GM12878 (cell line): ENCODE results near the gene EFCAB8. TPM values are rescaled to one million over a fixed set of nuclear protein-coding genes. Genes with fewer than 3 reads are reported as not detected.

Source experiments
- ATAC-seq: fragments of 200-7000 bp; cut with Tn5 transposase; 3 replicates; pipeline ENCODE4 v1.9.1; 2020; ENCODE audit warnings: mild to moderate bottlenecking, moderate library complexity
- BruUV-seq: library from RNA; stranded (reverse); fragments of 400-500 nt; replicated peaks from 2 replicates; lab custom pipeline; 2021; lab: Mats Ljungman, UMichigan
- CTCF ChIA-PET: fragments of 300-600 bp; sonication (Branson Sonifier 250); formaldehyde crosslinking; extraction: SDS; loops from one replicate; lab custom pipeline; 2021; ENCODE audit warnings: inconsistent platforms; lab: Yijun Ruan, JAX
- POLR2A ChIA-PET: fragments of 350-600 bp; formaldehyde crosslinking; extraction: SDS; loops from one replicate; lab custom pipeline; 2021; ENCODE audit warnings: inconsistent platforms; lab: Charles Lee
- RAD21 ChIA-PET: fragments of 300-600 bp; sonication (Branson Sonifier 250); formaldehyde crosslinking; loops from one replicate; lab custom pipeline; 2023; ENCODE audit warnings: antibody characterized with exemption; ENCODE audit not compliant: unreplicated experiment; lab: Charles Lee
- SMC1A ChIA-PET: fragments of 300-600 bp; sonication (Branson Sonifier 250); formaldehyde crosslinking; loops from one replicate; lab custom pipeline; 2023; ENCODE audit not compliant: unreplicated experiment, uncharacterized antibody; lab: Charles Lee
- DNase-seq: peaks from one replicate; pipeline ENCODE4 v3.0.0-alpha.2; 2011; ENCODE audit warnings: low read depth, low spot score
- FAIRE-seq: peaks from 3 replicates; lab custom pipeline; 2011; peaks lifted over from hg19 to GRCh38; lab: Jason Lieb, UNC
- H2AFZ ChIP-seq: 2 replicates; pipeline ENCODE4 v1.6.0; 2011; ENCODE audit warnings: low read depth, low read length, control low read depth; ENCODE audit not compliant: control insufficient read depth
- H3K27ac ChIP-seq: 2 replicates; pipeline ENCODE4 v1.5.1; 2011; ENCODE audit warnings: control low read depth; ENCODE audit not compliant: control insufficient read depth, insufficient read depth
- H3K27me3 ChIP-seq, 2 experiments: replicated peaks in 1 of 2; 2 replicates each; pipeline versions ENCODE4 v1.6.0 to v1.6.1; 2011; ENCODE audit warnings: low read length in 1 of 2; ENCODE audit not compliant: control insufficient read depth in 2 of 2, insufficient read depth in 2 of 2
- H3K36me3 ChIP-seq, 2 experiments: 2 replicates each; pipeline ENCODE4 v1.5.1; 2011; ENCODE audit warnings: low read length in 1 of 2; ENCODE audit not compliant: control insufficient read depth in 2 of 2, insufficient read depth in 2 of 2
- H3K4me1 ChIP-seq: 2 replicates; pipeline ENCODE4 v1.6.1; 2011; ENCODE audit warnings: mild to moderate bottlenecking, low read length, moderate library complexity, mixed read lengths; ENCODE audit not compliant: control insufficient read depth, insufficient read depth
- H3K4me2 ChIP-seq: 2 replicates; pipeline ENCODE4 v1.6.0; 2011; ENCODE audit warnings: control low read depth; ENCODE audit not compliant: control insufficient read depth, insufficient read depth
- H3K4me3 ChIP-seq: fragments of 200-600 bp; sonication (generic); 2 replicates; pipeline ENCODE4 v1.5.1; 2016
- H3K79me2 ChIP-seq: 2 replicates; pipeline ENCODE4 v1.6.0; 2011; ENCODE audit warnings: low read length; ENCODE audit not compliant: control insufficient read depth, insufficient read depth
- H3K9ac ChIP-seq: 2 replicates; pipeline ENCODE4 v1.8.0; 2011; ENCODE audit warnings: low read length, control low read depth, mixed read lengths; ENCODE audit not compliant: control insufficient read depth, insufficient read depth
- H3K9me3 ChIP-seq: replicated peaks from 3 replicates; pipeline ENCODE4 v1.5.1; 2011; ENCODE audit warnings: mild to moderate bottlenecking, low read length; ENCODE audit not compliant: control insufficient read depth, insufficient read depth
- H4K20me1 ChIP-seq: 2 replicates; pipeline ENCODE4 v1.6.0; 2011; ENCODE audit not compliant: control insufficient read depth, insufficient read depth
- BACH1 ChIP-seq: fragments of 450-650 bp; IDR thresholded peaks from 2 replicates; pipeline ENCODE4 v1.6.1; 2017; ENCODE audit warnings: mild to moderate bottlenecking, borderline replicate concordance
- BCL11A ChIP-seq: IDR thresholded peaks from 2 replicates; pipeline ENCODE4 v1.6.1; 2011; ENCODE audit warnings: low read depth, low read length
- CBX3 ChIP-seq: fragments of 200-600 bp; sonication (generic); IDR thresholded peaks from 2 replicates; pipeline ENCODE4 v1.6.1; 2016; ENCODE audit warnings: low read depth, borderline replicate concordance
- CHD4 ChIP-seq: fragments of 200-600 bp; sonication (generic); IDR thresholded peaks from 2 replicates; pipeline ENCODE4 v1.6.1; 2016; ENCODE audit warnings: mild to moderate bottlenecking
- EED ChIP-seq: sonication (generic); IDR thresholded peaks from 2 replicates; pipeline ENCODE4 v1.6.1; 2016; ENCODE audit warnings: antibody characterized with exemption, low read depth
- EP300 ChIP-seq, 2 experiments: fragments of 150-350 bp in 1 of 2; IDR thresholded peaks; 2 replicates each; pipeline ENCODE4 v1.6.1; 2011 to 2012; ENCODE audit warnings: low read depth in 2 of 2, low read length in 2 of 2, borderline replicate concordance in 1 of 2, improper control_type of control experiment in 1 of 2, inconsistent platforms in 1 of 2; ENCODE audit not compliant: control insufficient read depth in 1 of 2
- HDAC6 ChIP-seq: fragments of 200-600 bp; sonication (generic); IDR thresholded peaks from one replicate; pipeline ENCODE4 v1.8.0; 2017; ENCODE audit warnings: antibody characterized with exemption; ENCODE audit not compliant: unreplicated experiment
- MYB ChIP-seq: fragments of 150-350 bp; IDR thresholded peaks from 2 replicates; pipeline ENCODE4 v1.6.1; 2014; ENCODE audit warnings: mild to moderate bottlenecking, low read depth, low read length, borderline replicate concordance
- NR2C2 ChIP-seq: IDR thresholded peaks from 2 replicates; pipeline ENCODE4 v1.6.1; 2011; ENCODE audit warnings: borderline replicate concordance, low read depth; ENCODE audit not compliant: control insufficient read depth, insufficient read length
- POLR2AphosphoS5 ChIP-seq: IDR thresholded peaks from 2 replicates; pipeline ENCODE4 v1.6.1; 2011; ENCODE audit warnings: mild to moderate bottlenecking, low read length, inconsistent platforms
- RBBP5 ChIP-seq: fragments of 200-600 bp; sonication (generic); conservative IDR thresholded peaks from 2 replicates; pipeline ENCODE4 v1.6.1; 2016
- RUNX3 ChIP-seq: IDR thresholded peaks from 2 replicates; pipeline ENCODE4 v1.6.1; 2012; ENCODE audit warnings: low read length, inconsistent platforms
- SREBF1 ChIP-seq: IDR thresholded peaks from 2 replicates; pipeline ENCODE4 v1.6.1; 2012; ENCODE audit warnings: mild to moderate bottlenecking, low read length
- in situ Hi-C: fragments of 300-500 bp; cut with MboI; formaldehyde crosslinking; loops from 9 replicates; pipeline ENCODE4 v1.14.3; 2018; ENCODE audit warnings: mixed read lengths
- intact Hi-C: fragments of 100-400 bp; cut with micrococcal nuclease; formaldehyde crosslinking; loops from one replicate; pipeline ENCODE4 v1.14.2; 2022; ENCODE audit not compliant: unreplicated experiment
- polyA plus RNA-seq, 11 experiments: library from polyadenylated mRNA; depleted of rRNA in 4 of 11; unstranded in 6 of 11; stranded (reverse) in 5 of 11; fragments of >200 nt; fragmentation: Nextera tagmentation in 4 of 11; fragmentation: Illumina TruSeq in 1 of 11; extraction: Ambion mirVana in 4 of 11; extraction: Trizol in 1 of 11; gene quantifications; 1 replicate in 1 of 11; 2 replicates in 10 of 11; pipeline versions ENCODE4 v1.2.1 to v1.2.3, GENCODE V29; 2011 to 2016; ENCODE audit warnings: inconsistent platforms in 2 of 11, missing spikeins in 2 of 11, low read depth in 1 of 11
- total RNA-seq, 4 experiments: library from RNA; depleted of rRNA in 3 of 4; stranded (reverse); fragments of >200 nt in 3 of 4; fragmentation: Illumina TruSeq in 1 of 4; extraction: Trizol in 1 of 4; gene quantifications; 2 replicates each; pipeline versions ENCODE4 v1.2.1 to v1.2.3, GENCODE V29; 2013 to 2021
- TF ChIP-seq, protein P1 (sequence below): fragments of 450-650 bp; IDR thresholded peaks from 2 replicates; pipeline ENCODE4 v1.6.1; 2014; ENCODE audit warnings: mild to moderate bottlenecking
- TF ChIP-seq, protein P2 (sequence below): fragments of 450-650 bp; IDR thresholded peaks from 2 replicates; pipeline ENCODE4 v1.6.1; 2018; ENCODE audit warnings: borderline replicate concordance, mild to moderate bottlenecking; ENCODE audit not compliant: partially characterized antibody
- TF ChIP-seq, protein P3 (sequence below), 3 experiments: IDR thresholded peaks in 2 of 3; conservative IDR thresholded peaks in 1 of 3; 2 replicates each; pipeline ENCODE4 v1.5.1; 2011; ENCODE audit warnings: low read depth in 3 of 3, low read length in 3 of 3, mild to moderate bottlenecking in 3 of 3, control low read depth in 2 of 3, moderate library complexity in 2 of 3, inconsistent platforms in 1 of 3, mixed read lengths in 1 of 3; ENCODE audit not compliant: control insufficient read depth in 2 of 3, insufficient read depth in 1 of 3; ENCODE audit errors: extremely low read depth in 1 of 3

Gene EFCAB8
- total and polyA plus RNA-seq, 10 of the 15 experiments (the other 5 are each of a cell fraction or from before 2014, with no cell fraction given), result 0.04 to 0.18 (median 0.06) TPM; not detected in 4

DNA sequence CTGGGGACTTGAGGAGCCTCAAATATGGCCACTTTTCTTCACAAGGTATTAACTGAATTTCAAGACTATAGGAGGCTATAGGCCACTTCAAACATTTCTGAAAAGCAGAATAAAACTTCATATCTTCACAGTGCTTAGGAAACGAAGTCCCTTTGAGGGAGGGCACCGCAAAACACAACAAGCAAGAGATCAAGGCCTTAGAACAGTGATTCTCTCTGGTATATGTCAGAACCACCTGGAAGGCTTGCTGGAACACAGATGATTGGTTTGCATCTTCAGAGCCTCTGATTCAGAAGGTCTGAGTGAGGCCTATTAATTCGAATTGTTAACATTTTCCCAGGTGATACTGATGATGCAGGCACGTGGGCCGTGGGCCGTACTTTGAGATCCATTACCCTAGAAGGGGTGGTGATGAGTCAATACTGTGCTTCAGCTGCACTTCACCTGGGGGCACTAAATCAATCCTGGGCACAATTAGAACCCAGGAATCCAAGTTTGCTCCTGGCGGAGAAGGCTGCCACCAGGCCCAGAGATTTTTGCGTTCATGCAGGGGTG lies 134.8 kb downstream of the EFCAB8 start (continued):
- TF ChIP-seq EED, result no peak

DNA sequence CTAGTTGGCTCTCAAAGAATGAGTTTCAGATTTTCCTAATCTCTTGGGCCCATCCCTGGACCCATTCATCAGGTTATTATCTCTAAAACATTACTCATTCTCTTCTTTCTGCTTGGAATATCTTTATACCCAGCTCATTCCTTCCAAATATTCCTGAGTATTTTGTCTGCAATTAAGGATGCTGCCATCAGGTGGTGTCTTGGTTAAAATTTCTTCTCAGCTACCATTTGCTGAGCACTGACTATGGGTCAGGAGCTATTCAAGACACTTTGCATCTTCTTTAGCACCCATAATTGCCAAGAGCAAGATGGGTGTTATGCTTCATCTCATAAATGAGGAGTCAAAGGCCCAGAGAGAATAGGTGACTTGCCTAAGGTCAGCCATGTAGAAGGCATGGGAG lies 137.1 kb downstream of the EFCAB8 start:
- ChIA-PET POLR2A (no interaction called here), CTCF (no interaction called here), SMC1A (no interaction called here), RAD21 (interaction anchor here (0.9 kb wide), 1 partner anchor 12 kb away, joined by 3 read pairs; no protein-coding TSS in a partner anchor)
- no peaks in the 10 kb centered on the region for H3K27me3 ChIP-seq
- in situ Hi-C loops, result no loop called here
- H3K4me2 ChIP-seq, result no peak overlapping the region
- H3K36me3 ChIP-seq, result no peaks in the 10 kb centered on the region
- no TSS peak for BruUV-seq
- ATAC-seq (no peak), FAIRE-seq (no peak), DNase-seq (no peak)
- intact Hi-C loops, result no loop called here
- no peaks in the 10 kb centered on the region for H4K20me1 ChIP-seq
- no peak overlapping the region for H3K9ac ChIP-seq
- H3K27ac ChIP-seq, result no peak overlapping the region
- TF ChIP-seq POLR2AphosphoS5 (no peak), BCL11A (no peak), CBX3 (no peak), NR2C2 (no peak), HDAC6 (no peak), RBBP5 (no peak), SREBF1 (no peak), CHD4 (no peak), EP300 (IDR thresholded peaks at IDR 0.05; ENCODE audit: borderline replicate concordance in 1 of 2, control insufficient read depth in 1 of 2, low read depth in 2 of 2, low read length in 2 of 2) (no peak), MYB (no peak), BACH1 (no peak), RUNX3 (no peak)
- TF ChIP-seq, protein P1, sequence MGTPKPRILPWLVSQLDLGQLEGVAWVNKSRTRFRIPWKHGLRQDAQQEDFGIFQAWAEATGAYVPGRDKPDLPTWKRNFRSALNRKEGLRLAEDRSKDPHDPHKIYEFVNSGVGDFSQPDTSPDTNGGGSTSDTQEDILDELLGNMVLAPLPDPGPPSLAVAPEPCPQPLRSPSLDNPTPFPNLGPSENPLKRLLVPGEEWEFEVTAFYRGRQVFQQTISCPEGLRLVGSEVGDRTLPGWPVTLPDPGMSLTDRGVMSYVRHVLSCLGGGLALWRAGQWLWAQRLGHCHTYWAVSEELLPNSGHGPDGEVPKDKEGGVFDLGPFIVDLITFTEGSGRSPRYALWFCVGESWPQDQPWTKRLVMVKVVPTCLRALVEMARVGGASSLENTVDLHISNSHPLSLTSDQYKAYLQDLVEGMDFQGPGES, result no peak
- TF ChIP-seq, protein P2, sequence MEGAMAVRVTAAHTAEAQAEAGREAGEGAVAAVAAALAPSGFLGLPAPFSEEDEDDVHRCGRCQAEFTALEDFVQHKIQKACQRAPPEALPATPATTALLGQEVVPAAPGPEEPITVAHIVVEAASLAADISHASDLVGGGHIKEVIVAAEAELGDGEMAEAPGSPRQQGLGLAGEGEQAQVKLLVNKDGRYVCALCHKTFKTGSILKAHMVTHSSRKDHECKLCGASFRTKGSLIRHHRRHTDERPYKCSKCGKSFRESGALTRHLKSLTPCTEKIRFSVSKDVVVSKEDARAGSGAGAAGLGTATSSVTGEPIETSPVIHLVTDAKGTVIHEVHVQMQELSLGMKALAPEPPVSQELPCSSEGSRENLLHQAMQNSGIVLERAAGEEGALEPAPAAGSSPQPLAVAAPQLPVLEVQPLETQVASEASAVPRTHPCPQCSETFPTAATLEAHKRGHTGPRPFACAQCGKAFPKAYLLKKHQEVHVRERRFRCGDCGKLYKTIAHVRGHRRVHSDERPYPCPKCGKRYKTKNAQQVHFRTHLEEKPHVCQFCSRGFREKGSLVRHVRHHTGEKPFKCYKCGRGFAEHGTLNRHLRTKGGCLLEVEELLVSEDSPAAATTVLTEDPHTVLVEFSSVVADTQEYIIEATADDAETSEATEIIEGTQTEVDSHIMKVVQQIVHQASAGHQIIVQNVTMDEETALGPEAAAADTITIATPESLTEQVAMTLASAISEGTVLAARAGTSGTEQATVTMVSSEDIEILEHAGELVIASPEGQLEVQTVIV, result no peak
- TF ChIP-seq, protein P3, sequence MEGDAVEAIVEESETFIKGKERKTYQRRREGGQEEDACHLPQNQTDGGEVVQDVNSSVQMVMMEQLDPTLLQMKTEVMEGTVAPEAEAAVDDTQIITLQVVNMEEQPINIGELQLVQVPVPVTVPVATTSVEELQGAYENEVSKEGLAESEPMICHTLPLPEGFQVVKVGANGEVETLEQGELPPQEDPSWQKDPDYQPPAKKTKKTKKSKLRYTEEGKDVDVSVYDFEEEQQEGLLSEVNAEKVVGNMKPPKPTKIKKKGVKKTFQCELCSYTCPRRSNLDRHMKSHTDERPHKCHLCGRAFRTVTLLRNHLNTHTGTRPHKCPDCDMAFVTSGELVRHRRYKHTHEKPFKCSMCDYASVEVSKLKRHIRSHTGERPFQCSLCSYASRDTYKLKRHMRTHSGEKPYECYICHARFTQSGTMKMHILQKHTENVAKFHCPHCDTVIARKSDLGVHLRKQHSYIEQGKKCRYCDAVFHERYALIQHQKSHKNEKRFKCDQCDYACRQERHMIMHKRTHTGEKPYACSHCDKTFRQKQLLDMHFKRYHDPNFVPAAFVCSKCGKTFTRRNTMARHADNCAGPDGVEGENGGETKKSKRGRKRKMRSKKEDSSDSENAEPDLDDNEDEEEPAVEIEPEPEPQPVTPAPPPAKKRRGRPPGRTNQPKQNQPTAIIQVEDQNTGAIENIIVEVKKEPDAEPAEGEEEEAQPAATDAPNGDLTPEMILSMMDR (IDR thresholded peaks at IDR 0.05 in 2 of 3, conservative IDR thresholded peaks at IDR 0.05 in 1 of 3; ENCODE audit: control insufficient read depth in 2 of 3, extremely low read depth in 1 of 3, insufficient read depth in 1 of 3, low read depth in 3 of 3, low read length in 3 of 3), result no peak
- no peak overlapping the region for H3K4me3 ChIP-seq
- no peak overlapping the region for H2AFZ ChIP-seq
- H3K79me2 ChIP-seq, result no peaks in the 10 kb centered on the region
- no peaks in the 10 kb centered on the region for H3K4me1 ChIP-seq
- H3K9me3 ChIP-seq, result no peaks in the 10 kb centered on the region
